GM23338 (cell line): ENCODE measurements around the gene CHMP4B. TPM values are rescaled to one million over a fixed set of nuclear protein-coding genes. Genes with fewer than 3 reads are reported as not detected.

Source experiments
- ATAC-seq: fragments of 200-7000 bp; cut with Tn5 transposase; 3 replicates; pipeline ENCODE4 v1.9.1; 2020
- DNase-seq: peaks from one replicate; pipeline ENCODE4 v3.0.0-alpha.2; 2015; ENCODE audit warnings: low spot score
- H2AFZ ChIP-seq: fragments of 200-600 bp; sonication (generic); 2 replicates; pipeline ENCODE4 v1.8.0; 2016; ENCODE audit warnings: antibody characterized with exemption, mild to moderate bottlenecking, moderate library complexity
- H3F3A ChIP-seq: fragments of 200-600 bp; sonication (generic); replicated peaks from 2 replicates; pipeline ENCODE4 v1.8.0; 2017; ENCODE audit warnings: antibody characterized with exemption, mixed run types, low read depth
- H3K27ac ChIP-seq: fragments of 200-600 bp; sonication (generic); 2 replicates; pipeline ENCODE4 v1.6.1; 2016; ENCODE audit warnings: low read depth
- H3K27me3 ChIP-seq: fragments of 200-600 bp; sonication (generic); 2 replicates; pipeline ENCODE4 v1.8.0; 2016; ENCODE audit warnings: mild to moderate bottlenecking, mixed run types, moderate library complexity; ENCODE audit not compliant: insufficient read depth
- H3K36me3 ChIP-seq: fragments of 200-600 bp; sonication (generic); 2 replicates; pipeline ENCODE4 v1.8.0; 2016; ENCODE audit warnings: mild to moderate bottlenecking; ENCODE audit not compliant: insufficient read depth
- H3K4me1 ChIP-seq: fragments of 200-600 bp; sonication (generic); 2 replicates; pipeline ENCODE4 v1.8.0; 2016; ENCODE audit warnings: mild to moderate bottlenecking, moderate library complexity; ENCODE audit not compliant: insufficient read depth
- H3K4me2 ChIP-seq: fragments of 200-600 bp; sonication (generic); 2 replicates; pipeline ENCODE4 v1.7.1; 2017; ENCODE audit warnings: mixed run types
- H3K4me3 ChIP-seq: fragments of 200-600 bp; sonication (generic); 2 replicates; pipeline ENCODE4 v1.6.1; 2016; ENCODE audit warnings: mixed run types
- H3K79me2 ChIP-seq: fragments of 200-600 bp; sonication (generic); replicated peaks from 2 replicates; pipeline ENCODE4 v1.8.0; 2017; ENCODE audit warnings: mild to moderate bottlenecking; ENCODE audit not compliant: insufficient read depth
- H3K9me2 ChIP-seq: fragments of 200-600 bp; sonication (generic); 2 replicates; pipeline ENCODE4 v1.8.0; 2017; ENCODE audit not compliant: insufficient read depth
- H4K20me1 ChIP-seq: fragments of 200-600 bp; sonication (generic); replicated peaks from 2 replicates; pipeline ENCODE4 v1.8.0; 2017; ENCODE audit warnings: mild to moderate bottlenecking; ENCODE audit not compliant: insufficient read depth
- H3K27ac Mint-ChIP-seq: 2 replicates; pipeline ENCODE4 v1.8.0; 2020; ENCODE audit warnings: inconsistent platforms, mild to moderate bottlenecking, moderate library complexity, mixed read lengths
- H3K27me3 Mint-ChIP-seq: 3 replicates; pipeline ENCODE4 v1.8.0; 2022; ENCODE audit warnings: low read depth, mild to moderate bottlenecking, moderate library complexity, mixed read lengths, inconsistent platforms; ENCODE audit not compliant: insufficient read depth, poor library complexity
- H3K36me3 Mint-ChIP-seq: 3 replicates; pipeline ENCODE4 v1.8.0; 2021; ENCODE audit warnings: low read depth, mild to moderate bottlenecking, inconsistent platforms, moderate library complexity, mixed read lengths
- H3K4me1 Mint-ChIP-seq: 3 replicates; pipeline ENCODE4 v1.8.0; 2020; ENCODE audit warnings: mild to moderate bottlenecking, inconsistent platforms, mixed read lengths
- H3K4me3 Mint-ChIP-seq: 3 replicates; pipeline ENCODE4 v1.8.0; 2021; ENCODE audit warnings: moderate library complexity, mild to moderate bottlenecking, inconsistent platforms, mixed read lengths
- H3K9me3 Mint-ChIP-seq: 3 replicates; pipeline ENCODE4 v1.8.0; 2020; ENCODE audit warnings: moderate library complexity, mild to moderate bottlenecking, inconsistent platforms, mixed read lengths
- CREB1 ChIP-seq: fragments of 250-450 bp; sonication (Bioruptor Pico); IDR thresholded peaks from 2 replicates; pipeline ENCODE4 v1.5.0; 2020; ENCODE audit warnings: low read depth, mild to moderate bottlenecking, moderate library complexity
- EZH2 ChIP-seq: fragments of 200-600 bp; sonication (generic); IDR thresholded peaks from one replicate; pipeline ENCODE4 v1.8.0; 2017; ENCODE audit warnings: antibody characterized with exemption, mild to moderate bottlenecking, low read depth; ENCODE audit not compliant: unreplicated experiment
- EZH2phosphoT487 ChIP-seq: fragments of 200-600 bp; sonication (generic); IDR thresholded peaks from one replicate; pipeline ENCODE4 v1.8.1; 2018; ENCODE audit warnings: antibody characterized with exemption; ENCODE audit not compliant: unreplicated experiment
- JUNB ChIP-seq: IDR thresholded peaks from one replicate; pipeline ENCODE4 v1.6.1; 2016; ENCODE audit warnings: antibody characterized with exemption; ENCODE audit not compliant: unreplicated experiment
- NANOG ChIP-seq: IDR thresholded peaks from 2 replicates; pipeline ENCODE4 v1.6.1; 2016; ENCODE audit warnings: antibody characterized with exemption, borderline replicate concordance
- POLR2AphosphoS5 ChIP-seq: IDR thresholded peaks from 2 replicates; pipeline ENCODE4 v1.6.1; 2016; ENCODE audit warnings: antibody characterized with exemption, low read depth
- STAT1 ChIP-seq: IDR thresholded peaks from one replicate; pipeline ENCODE4 v1.6.1; 2016; ENCODE audit warnings: antibody characterized with exemption; ENCODE audit not compliant: unreplicated experiment
- ZNF331 ChIP-seq: fragments of 250-450 bp; sonication (Bioruptor Pico); IDR thresholded peaks from 2 replicates; pipeline ENCODE4 v1.5.0; 2020; ENCODE audit warnings: low read depth, mild to moderate bottlenecking, moderate library complexity
- ZNF462 ChIP-seq: fragments of 250-450 bp; sonication (Bioruptor Pico); IDR thresholded peaks from 2 replicates; pipeline ENCODE4 v1.5.0; 2020; ENCODE audit warnings: mild to moderate bottlenecking, moderate library complexity
- polyA plus RNA-seq: library from polyadenylated mRNA; unstranded; fragments of >200 nt; fragmentation: Nextera tagmentation; extraction: Ambion mirVana; gene quantifications from 2 replicates; pipeline ENCODE4 v1.2.1, GENCODE V29; 2016
- total RNA-seq: library from RNA; depleted of rRNA; stranded (reverse); fragments of >200 nt; shearing (Covaris generic); gene quantifications from 2 replicates; pipeline ENCODE4 v1.2.3, GENCODE V29; 2014

CHMP4B gene
- total and polyA plus RNA-seq, 2 experiments from 2014 or later: 14.5 to 49.3 TPM

GRCh38 chr20:33803921-33804337, 7.2 kb upstream of the CHMP4B start (continued):
- TF ChIP-seq ZNF462 (CRISPR knock-in tag) (no peak), NANOG (no peak), EZH2 (no peak)

GRCh38 chr20:33808388-33808787, 2.8 kb upstream of the CHMP4B start:
- Mint-ChIP-seq H3K27me3 (peaks cover 5% of the 10 kb centered on the region), H3K4me3 (no peak overlapping the region), H3K9me3 (no peaks in the 10 kb centered on the region), H3K36me3 (no peaks in the 10 kb centered on the region; the same call in 2 of the 3 replicates), H3K4me1 (peaks cover 13% of the 10 kb centered on the region), H3K27ac (no peak overlapping the region)
- Histone ChIP-seq H4K20me1 (peaks cover 7% of the 10 kb centered on the region), H3K4me2 (no peak overlapping the region), H3K79me2 (peaks cover 20% of the 10 kb centered on the region), H3K9me2 (no peaks in the 10 kb centered on the region), H2AFZ (no peak overlapping the region), H3K4me1 (peaks cover 7% of the 10 kb centered on the region), H3F3A (no peaks in the 10 kb centered on the region), H3K4me3 (no peak overlapping the region), H3K27ac (no peak overlapping the region), H3K36me3 (no peaks in the 10 kb centered on the region), H3K27me3 (no peaks in the 10 kb centered on the region)
- TF ChIP-seq EZH2phosphoT487 (no peak), CREB1 (CRISPR knock-in tag) (no peak), STAT1 (no peak), EZH2 (no peak), POLR2AphosphoS5 (no peak), JUNB (no peak), ZNF331 (CRISPR knock-in tag) (no peak)
- no peak for DNase-seq
- ATAC-seq: no peak
